ENCODE measurements around the gene CORO2A. TPM values are rescaled to one million over a fixed set of nuclear protein-coding genes. Genes with fewer than 3 reads are reported as not detected.

Gene CORO2A
- total RNA-seq, 4 donors from 2014 or later, result 1.1 to 3.5 (median 2.1) TPM

GRCh38 chr9:98135558-98135934 lies 56.9 kb downstream of the CORO2A start:
- no peak for TF ChIP-seq CTCF (IDR thresholded peaks at IDR 0.05)
- no peak for TF ChIP-seq POLR2A (IDR thresholded peaks at IDR 0.05)
- DNase-seq, result no peak
- WGBS, 2 donors, result 93% methylated on average over 4 of the region's 4 CpGs
- H3K4me3 ChIP-seq (replicated peaks in 1 of 3), result no peak overlapping the region
- no peaks in the 10 kb centered on the region for H3K4me1 ChIP-seq
- intact Hi-C loops (cut with DNase I), result no loop called here
- H3K27ac ChIP-seq, result no peak overlapping the region
- H3K9me3 ChIP-seq, result no peaks in the 10 kb centered on the region
- H3K36me3 ChIP-seq, result no peaks in the 10 kb centered on the region
- H3K27me3 ChIP-seq, result no peaks in the 10 kb centered on the region

- no peaks in the 10 kb centered on the region for H3K27me3 ChIP-seq
- H3K4me1 ChIP-seq, result no peaks in the 10 kb centered on the region
- no peaks in the 10 kb centered on the region for H3K36me3 ChIP-seq
- intact Hi-C loops (cut with DNase I), result no loop called here
- no peak overlapping the region for H3K27ac ChIP-seq
- no peak for TF ChIP-seq CTCF (IDR thresholded peaks at IDR 0.05)
- no peak for TF ChIP-seq POLR2A (IDR thresholded peaks at IDR 0.05)
- H3K4me3 ChIP-seq (replicated peaks in 1 of 3), result no peak overlapping the region
- 90 to 94% methylated on average over 6 to 12 of the region's 12 CpGs for WGBS, 2 donors
- no peaks in the 10 kb centered on the region for H3K9me3 ChIP-seq
- DNase-seq, result no peak
Measured at GRCh38 chr9:98134702-98135557, 57.5 kb downstream of the CORO2A start.

DNA sequence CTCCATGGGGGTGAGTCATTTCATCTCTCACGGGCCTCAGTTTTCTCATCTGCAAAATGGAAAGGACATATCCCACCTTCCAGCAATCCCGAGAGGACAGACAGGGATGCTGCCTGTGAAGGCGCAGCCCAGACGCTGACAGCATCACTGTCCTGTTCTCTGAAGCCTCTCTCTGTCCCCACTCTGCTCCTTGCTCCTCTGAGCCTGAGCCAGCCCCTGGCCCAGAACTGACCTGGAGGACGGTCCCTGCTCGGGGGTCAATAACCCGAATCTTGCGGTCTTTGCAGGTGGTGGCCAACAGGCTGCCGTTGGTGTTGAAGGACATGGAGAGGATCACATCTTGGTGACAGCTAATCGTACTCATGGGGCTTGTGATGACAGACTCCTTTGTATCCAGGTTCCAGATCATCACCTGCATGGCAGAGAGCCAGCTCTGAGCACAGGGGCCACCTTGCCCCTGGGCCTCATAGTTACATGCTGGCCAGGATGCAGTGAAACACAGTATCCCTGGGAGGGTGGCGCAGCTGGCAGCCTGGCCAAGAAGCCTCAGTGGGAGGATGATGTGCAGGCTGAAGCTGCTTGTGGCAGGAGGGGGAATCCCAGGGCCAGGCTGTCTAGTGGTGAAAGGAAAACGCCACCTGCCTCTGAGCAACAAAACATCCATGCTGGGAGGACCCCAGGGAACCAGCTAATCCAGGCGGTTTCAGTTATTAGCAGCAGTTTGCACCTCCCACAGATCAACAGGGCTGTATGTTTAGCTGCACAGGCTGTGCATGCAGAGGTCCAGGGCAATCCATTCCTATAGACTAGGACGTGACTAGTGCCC lies 59.4 kb downstream of the CORO2A start:
- WGBS, 2 donors, result 73 to 85% methylated on average over 13 of the region's 14 CpGs
- H3K36me3 ChIP-seq, result no peaks in the 10 kb centered on the region
- no peaks in the 10 kb centered on the region for H3K4me1 ChIP-seq
- no peak for DNase-seq
- no peaks in the 10 kb centered on the region for H3K9me3 ChIP-seq
- H3K4me3 ChIP-seq (replicated peaks in 1 of 3), result no peak overlapping the region
- no peaks in the 10 kb centered on the region for H3K27me3 ChIP-seq
- TF ChIP-seq POLR2A (IDR thresholded peaks at IDR 0.05) (no peak), CTCF (IDR thresholded peaks at IDR 0.05) (no peak)
- H3K27ac ChIP-seq, result no peak overlapping the region
- intact Hi-C loops (cut with DNase I), result no loop called here

DNA sequence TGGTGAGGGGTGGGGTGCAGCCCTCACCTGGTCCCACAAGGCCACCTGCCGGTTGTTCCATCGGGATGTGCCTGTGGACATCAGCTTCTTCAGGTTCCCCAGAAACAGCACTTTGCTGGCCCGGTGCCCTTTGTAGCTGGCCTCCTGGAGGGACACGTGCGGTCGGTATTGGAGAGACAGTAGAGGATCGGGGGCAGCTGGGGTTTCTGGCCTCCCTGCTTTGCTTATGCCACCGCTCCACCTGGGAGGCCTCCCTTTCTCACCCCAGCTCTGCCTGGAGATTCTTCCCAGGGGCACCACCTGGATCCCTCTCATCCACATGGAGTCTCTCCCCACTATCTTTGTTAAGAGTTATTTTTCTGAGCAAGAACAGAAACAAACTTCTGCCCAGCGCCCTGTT lies 60.3 kb downstream of the CORO2A start:
- Histone ChIP-seq H3K36me3 (no peaks in the 10 kb centered on the region), H3K4me3 (replicated peaks in 1 of 3) (no peak overlapping the region), H3K27ac (no peak overlapping the region), H3K27me3 (no peaks in the 10 kb centered on the region), H3K9me3 (no peaks in the 10 kb centered on the region), H3K4me1 (no peaks in the 10 kb centered on the region)
- no peak for DNase-seq
- WGBS, 2 donors, result 92 to 95% methylated on average over 3 to 9 of the region's 9 CpGs
- intact Hi-C loops (cut with DNase I), result no loop called here
- TF ChIP-seq POLR2A (IDR thresholded peaks at IDR 0.05) (no peak), CTCF (IDR thresholded peaks at IDR 0.05) (no peak)
